Breast epithelium (tissue), 3 donors: Measurements from ENCODE around the gene RAI1.

Experiments
- CTCF ChIP-seq, 3 donors: fragments of 450-650 bp; IDR thresholded peaks; one replicate each; pipeline ENCODE4 v1.5.1; 2016 to 2017; ENCODE audit warnings: antibody characterized with exemption in 3 of 3, mild to moderate bottlenecking in 3 of 3, moderate library complexity in 3 of 3
- POLR2A ChIP-seq: fragments of 450-650 bp; IDR thresholded peaks from one replicate; pipeline ENCODE4 v1.6.1; 2016; ENCODE audit warnings: antibody characterized with exemption, mild to moderate bottlenecking, moderate library complexity

DNA sequence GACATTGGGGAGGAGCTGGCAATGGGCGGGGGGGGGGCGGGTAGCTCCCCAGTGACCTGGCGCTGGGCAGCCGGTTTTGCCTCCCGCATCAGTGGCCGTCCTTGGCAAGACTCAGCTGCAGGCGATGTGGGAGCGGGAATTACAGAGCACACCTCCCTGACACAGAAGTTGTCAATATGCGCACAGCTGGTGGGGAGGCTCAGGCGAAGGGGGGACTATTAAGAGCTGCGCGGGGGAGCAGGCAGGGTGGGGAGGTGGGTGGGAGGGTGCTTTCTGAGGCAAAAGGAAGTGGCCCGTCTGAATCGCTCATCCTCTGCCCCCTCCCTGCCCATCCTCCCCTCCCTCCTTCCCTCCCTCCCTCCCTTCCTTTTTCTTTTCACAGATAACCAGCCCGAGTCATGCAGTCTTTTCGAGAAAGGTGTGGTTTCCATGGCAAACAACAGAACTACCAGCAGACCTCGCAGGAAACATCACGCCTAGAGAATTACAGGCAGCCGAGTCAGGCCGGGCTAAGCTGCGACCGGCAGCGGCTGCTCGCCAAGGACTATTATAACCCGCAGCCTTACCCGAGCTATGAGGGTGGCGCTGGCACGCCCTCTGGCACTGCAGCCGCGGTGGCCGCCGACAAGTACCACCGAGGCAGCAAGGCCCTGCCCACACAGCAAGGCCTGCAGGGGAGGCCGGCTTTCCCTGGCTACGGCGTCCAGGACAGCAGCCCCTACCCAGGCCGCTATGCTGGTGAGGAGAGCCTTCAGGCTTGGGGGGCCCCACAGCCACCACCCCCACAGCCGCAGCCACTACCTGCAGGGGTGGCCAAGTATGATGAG, 111.5 kb downstream of the RAI1 start:
- TF ChIP-seq POLR2A (no peak), CTCF (IDR thresholded peaks at IDR 0.05) (no peak)
